ACHN (cell line): ENCODE results near the gene PRRX1.
A peak's percentile ranks its signal among the peaks of the same experiment; 100 is the strongest.

Experiments
- DNase-seq: peaks from one replicate; pipeline ENCODE4 v3.0.0-alpha.2; 2015
- in situ Hi-C: cut with HindIII; loops from 2 replicates; pipeline ENCODE4 v1.10.0; 2017; ENCODE audit warnings: low sequenced_read_pairs, low pct_ligation_motif_present, low pct_unique_long_range_greater_than_20kb

The PRRX1 gene

GRCh38 chr1:170734412-170735175, 70.7 kb downstream of the PRRX1 start:
- in situ Hi-C loops: no loop called here
- DNase-seq: no peak

GRCh38 chr1:170735366-170736263, 71.7 kb downstream of the PRRX1 start:
- in situ Hi-C loops: no loop called here
- no peak for DNase-seq

- in situ Hi-C loops: no loop called here
Measured at GRCh38 chr1:170739803-170740202, 75.9 kb downstream of the PRRX1 start.

GRCh38 chr1:170741678-170742077, 77.7 kb downstream of the PRRX1 start:
- in situ Hi-C loops: no loop called here
- DNase-seq: no peak

More at GRCh38 chr1:170739803-170740202, 75.9 kb downstream of the PRRX1 start:
- no peak for DNase-seq

- in situ Hi-C loops: no loop called here
- DNase-seq: no peak
Measured at GRCh38 chr1:170742600-170742999, 78.7 kb downstream of the PRRX1 start.

- in situ Hi-C loops: no loop called here
- DNase-seq: no peak
Measured at GRCh38 chr1:170743083-170743482, 79.2 kb downstream of the PRRX1 start.

GRCh38 chr1:170749549-170749948, 85.6 kb downstream of the PRRX1 start:
- no peak for DNase-seq
- in situ Hi-C loops: no loop called here

GRCh38 chr1:170749959-170750358, 86.0 kb downstream of the PRRX1 start:
- DNase-seq: no peak
- in situ Hi-C loops: no loop called here

GRCh38 chr1:170755795-170756194, 91.9 kb downstream of the PRRX1 start:
- no peak for DNase-seq
- in situ Hi-C loops: no loop called here

- in situ Hi-C loops: no loop called here
- DNase-seq: no peak
Measured at GRCh38 chr1:170758992-170759391, 95.1 kb downstream of the PRRX1 start.

- in situ Hi-C loops: no loop called here
- no peak for DNase-seq
Measured at GRCh38 chr1:170765279-170765678, 101.3 kb downstream of the PRRX1 start.

- peak; percentile 13 for DNase-seq
- in situ Hi-C loops: no loop called here
Measured at GRCh38 chr1:170765712-170766330, 101.9 kb downstream of the PRRX1 start.

- in situ Hi-C loops: no loop called here
- no peak for DNase-seq
Measured at GRCh38 chr1:170768929-170769328, 105.0 kb downstream of the PRRX1 start.

- DNase-seq: no peak
- in situ Hi-C loops: no loop called here
Measured at GRCh38 chr1:170769691-170770090, 105.8 kb downstream of the PRRX1 start.

GRCh38 chr1:170770254-170770653, 106.3 kb downstream of the PRRX1 start:
- DNase-seq: no peak
- in situ Hi-C loops: no loop called here

- DNase-seq: no peak
- in situ Hi-C loops: no loop called here
Measured at GRCh38 chr1:170776252-170776651, 112.3 kb downstream of the PRRX1 start.

- in situ Hi-C loops: no loop called here
Measured at GRCh38 chr1:170776777-170777176, 112.8 kb downstream of the PRRX1 start.

More at GRCh38 chr1:170776777-170777176, 112.8 kb downstream of the PRRX1 start:
- no peak for DNase-seq
